Measurements from ENCODE around the gene NR2F1-AS1.
"Not testable (repeated sequence)": the region's sequence is repeated elsewhere in the genome, so short reads cannot be mapped to it uniquely, and the experiment has no call there.

Gene NR2F1-AS1

DNA sequence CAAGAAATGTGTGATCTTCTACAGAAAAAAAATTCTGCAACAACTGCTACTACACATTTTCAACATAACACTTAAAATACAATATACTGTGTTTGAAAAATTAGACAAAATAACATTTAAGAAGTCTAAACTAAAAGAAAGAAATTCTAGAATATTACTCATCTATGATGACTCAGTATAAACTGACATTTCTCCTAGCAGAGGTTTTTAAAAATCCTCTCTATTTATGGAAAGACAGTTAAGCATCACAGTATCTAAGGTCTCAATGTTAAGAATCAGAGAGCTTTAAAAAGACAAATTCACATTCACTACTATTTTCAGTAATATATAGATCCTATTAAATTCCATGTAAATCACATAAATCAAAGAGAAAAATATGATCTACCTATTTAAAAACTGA is 61.3 kb downstream of the NR2F1-AS1 start:
- no peak for DNase-seq (ENCODE audit: low read depth)

DNA sequence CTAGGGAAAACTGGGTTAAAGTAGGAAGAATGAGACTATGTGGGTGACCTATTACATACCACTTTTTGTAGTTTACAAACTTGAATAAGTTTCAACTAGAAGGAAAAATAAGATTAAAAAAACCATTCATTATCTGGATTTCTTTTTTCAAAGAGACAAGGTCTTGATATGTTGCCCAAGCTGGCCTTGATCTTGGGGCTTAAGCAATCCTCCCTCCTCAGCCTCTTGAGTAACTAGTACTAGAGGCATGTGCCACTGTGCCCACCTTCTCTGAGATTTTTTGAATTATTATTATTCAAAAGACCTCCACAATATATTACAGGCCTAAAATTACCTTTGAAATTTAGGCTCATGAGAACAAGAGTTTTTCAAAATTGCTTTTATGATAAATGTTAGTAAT is 63.2 kb downstream of the NR2F1-AS1 start:
- no peak for DNase-seq (ENCODE audit: low read depth)

GRCh38 chr5:93513298-93513697 is 67.7 kb downstream of the NR2F1-AS1 start:
- no peak for DNase-seq (ENCODE audit: low read depth)

DNA sequence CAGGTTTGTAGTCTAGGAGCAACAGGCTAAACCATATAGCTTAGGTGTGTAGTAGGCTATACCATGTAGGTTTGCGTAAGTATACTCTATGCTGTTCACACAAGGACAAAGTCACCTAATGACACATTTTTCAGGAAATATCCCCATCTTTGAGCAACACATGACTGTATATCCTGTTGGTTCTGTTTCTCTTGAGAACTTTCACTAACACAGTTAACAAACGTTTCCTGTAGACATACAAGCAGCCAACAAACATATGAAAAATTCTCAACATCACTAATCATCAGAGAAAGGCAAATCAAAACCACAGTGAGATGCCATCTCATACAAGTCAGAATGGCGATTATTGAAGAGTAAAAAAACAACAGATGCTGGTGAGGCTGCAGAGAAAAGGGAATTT is 68.2 kb downstream of the NR2F1-AS1 start:
- no peak for DNase-seq (ENCODE audit: low read depth)

- no peak for DNase-seq (ENCODE audit: low read depth)
These were observed 69.6 kb downstream of the NR2F1-AS1 start for GRCh38 chr5:93511445-93511844.

GRCh38 chr5:93510626-93511380 is 70.2 kb downstream of the NR2F1-AS1 start:
- DNase-seq (ENCODE audit: low read depth), result no peak

GRCh38 chr5:93505553-93505952 is 75.5 kb downstream of the NR2F1-AS1 start:
- DNase-seq (ENCODE audit: low read depth), result not testable (repeated sequence)

GRCh38 chr5:93503598-93504067 is 77.4 kb downstream of the NR2F1-AS1 start:
- no peak for DNase-seq (ENCODE audit: low read depth)

GRCh38 chr5:93497096-93497495 is 83.9 kb downstream of the NR2F1-AS1 start:
- DNase-seq (ENCODE audit: low read depth), result no peak

DNA sequence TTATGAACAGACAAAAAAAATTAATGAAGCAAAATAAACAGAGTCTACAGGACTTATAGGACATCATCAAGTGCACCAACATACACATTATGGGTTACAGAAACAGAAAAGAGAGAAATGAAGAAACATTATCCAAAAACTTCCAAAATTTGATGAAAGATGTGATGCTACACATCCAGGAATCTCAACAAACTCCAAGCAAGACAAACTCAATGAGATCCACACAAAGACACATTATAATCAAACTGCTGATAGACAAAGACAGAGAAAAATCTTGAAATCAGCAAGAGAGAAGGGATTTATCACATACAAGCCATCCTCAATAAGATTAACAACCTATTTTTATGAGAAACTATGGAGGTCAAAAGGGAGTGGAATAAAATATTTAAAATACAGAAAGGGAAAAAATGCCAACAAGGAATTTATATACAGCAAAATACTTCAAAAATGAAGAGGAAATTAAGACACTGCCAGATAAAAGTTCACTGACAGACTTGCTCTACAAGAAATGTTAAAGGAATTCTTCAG is 101.0 kb downstream of the NR2F1-AS1 start:
- DNase-seq (ENCODE audit: low read depth), result no peak

DNA sequence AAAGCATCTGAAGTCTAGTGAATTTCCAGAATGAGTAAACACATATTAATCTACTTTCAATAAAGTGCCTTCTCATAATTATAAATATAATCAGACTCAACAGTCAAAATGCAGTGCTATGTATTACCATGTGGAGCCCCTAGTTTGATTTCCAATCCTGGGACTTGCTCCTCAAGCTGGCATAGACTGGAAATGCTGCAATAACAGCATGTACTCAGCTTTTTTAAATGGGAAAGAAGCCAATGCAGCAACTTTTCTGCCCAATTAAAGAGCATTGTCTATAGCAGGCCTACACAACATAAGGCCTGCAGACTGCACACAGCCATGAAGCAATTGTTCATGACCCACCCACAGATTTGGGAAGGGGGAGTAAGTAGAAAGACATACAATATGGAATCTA is 103.2 kb downstream of the NR2F1-AS1 start:
- no peak for DNase-seq (ENCODE audit: low read depth)

DNA sequence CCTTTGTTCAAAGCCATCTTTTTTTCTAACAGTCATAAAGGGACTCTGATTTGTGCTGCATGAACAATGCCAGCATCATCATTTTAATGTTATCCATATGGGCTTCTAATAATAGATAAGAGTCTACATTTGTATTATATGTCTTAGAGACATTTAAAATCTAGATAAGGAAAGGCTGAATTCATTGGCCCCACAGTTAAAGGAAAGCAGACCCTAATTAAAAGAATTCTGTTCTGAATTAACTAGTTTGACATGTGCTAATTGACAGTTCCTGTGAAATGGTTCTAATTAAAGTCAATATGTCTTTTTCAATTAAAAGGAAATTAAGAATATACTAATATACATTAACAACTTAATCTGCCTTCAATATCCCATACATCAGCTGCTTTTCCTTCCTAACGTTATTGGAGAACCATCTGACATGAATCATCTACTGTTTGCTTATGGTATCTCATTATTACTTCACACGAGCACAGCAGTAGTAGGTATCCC is 104.7 kb downstream of the NR2F1-AS1 start:
- no peak for DNase-seq (ENCODE audit: low read depth)

- no peak for DNase-seq (ENCODE audit: low read depth)
These were observed 118.1 kb downstream of the NR2F1-AS1 start for GRCh38 chr5:93462916-93463315.

- DNase-seq (ENCODE audit: low read depth), result no peak
These were observed 119.3 kb downstream of the NR2F1-AS1 start for GRCh38 chr5:93461756-93462155.

DNA sequence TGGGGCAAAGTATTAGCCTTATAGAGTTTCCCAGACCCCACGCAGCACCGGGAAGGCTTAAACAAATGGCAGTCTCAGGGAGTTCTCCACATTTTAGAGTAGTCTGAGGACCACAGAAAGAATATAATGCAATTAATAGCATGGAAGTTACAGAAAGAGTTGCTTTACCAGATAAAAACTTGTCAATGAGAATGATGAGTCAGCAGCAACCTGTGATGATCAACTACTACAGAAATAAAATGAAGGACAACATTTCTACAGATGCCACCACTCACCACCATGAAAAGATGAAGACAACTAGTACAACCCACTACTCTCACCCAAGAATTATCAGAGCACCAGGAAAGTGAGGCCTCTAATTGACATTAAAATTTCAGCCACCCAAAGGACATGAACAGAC is 120.7 kb downstream of the NR2F1-AS1 start:
- DNase-seq (ENCODE audit: low read depth), result no peak

- DNase-seq (ENCODE audit: low read depth), result not testable (repeated sequence)
These were observed 124.2 kb downstream of the NR2F1-AS1 start for GRCh38 chr5:93456796-93457195.

- no peak for DNase-seq (ENCODE audit: low read depth)
These were observed 126.1 kb downstream of the NR2F1-AS1 start for GRCh38 chr5:93454896-93455295.

GRCh38 chr5:93452255-93452654 is 128.8 kb downstream of the NR2F1-AS1 start:
- no peak for DNase-seq (ENCODE audit: low read depth)

GRCh38 chr5:93438124-93438523 is 142.9 kb downstream of the NR2F1-AS1 start:
- DNase-seq (ENCODE audit: low read depth), result no peak

GRCh38 chr5:93436083-93436482 is 144.9 kb downstream of the NR2F1-AS1 start:
- no peak for DNase-seq (ENCODE audit: low read depth)

DNA sequence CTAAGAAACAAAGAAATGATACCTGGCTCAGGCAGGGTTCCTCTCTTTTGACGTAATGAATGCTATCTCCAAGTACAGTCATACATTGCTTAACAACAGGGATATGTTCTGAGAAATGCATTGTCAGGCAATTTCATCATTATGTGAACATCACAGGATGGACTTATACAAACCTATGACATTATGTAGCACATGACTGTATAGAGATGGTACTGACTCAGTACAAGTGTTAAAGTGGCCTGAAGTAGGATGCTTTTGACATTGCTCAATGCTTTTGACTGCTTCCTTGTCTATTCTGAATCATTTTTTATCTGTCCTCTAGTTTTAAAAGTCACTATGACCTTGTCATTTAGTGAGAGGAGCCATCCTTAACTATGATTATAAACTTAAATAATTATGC is 147.6 kb downstream of the NR2F1-AS1 start:
- DNase-seq (ENCODE audit: low read depth), result no peak

DNA sequence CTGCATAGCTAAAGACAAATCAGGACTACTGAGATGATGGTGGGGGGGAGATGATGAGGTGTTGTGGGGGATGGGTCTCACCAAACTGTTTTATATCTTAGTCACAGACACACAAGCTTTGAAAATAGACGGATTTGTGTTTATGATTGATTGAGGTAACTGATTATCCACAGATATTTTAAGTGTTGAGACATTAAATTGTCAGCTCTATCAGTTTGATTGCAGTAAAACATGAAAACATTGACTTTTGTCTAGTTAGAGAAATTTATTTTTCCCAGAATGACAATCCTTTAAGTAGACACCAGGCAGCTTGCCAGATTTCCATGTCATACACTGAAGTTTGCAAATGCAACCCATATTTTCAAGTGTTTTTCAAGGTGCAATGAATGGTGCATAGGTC is 149.8 kb downstream of the NR2F1-AS1 start:
- DNase-seq (ENCODE audit: low read depth), result no peak

DNA sequence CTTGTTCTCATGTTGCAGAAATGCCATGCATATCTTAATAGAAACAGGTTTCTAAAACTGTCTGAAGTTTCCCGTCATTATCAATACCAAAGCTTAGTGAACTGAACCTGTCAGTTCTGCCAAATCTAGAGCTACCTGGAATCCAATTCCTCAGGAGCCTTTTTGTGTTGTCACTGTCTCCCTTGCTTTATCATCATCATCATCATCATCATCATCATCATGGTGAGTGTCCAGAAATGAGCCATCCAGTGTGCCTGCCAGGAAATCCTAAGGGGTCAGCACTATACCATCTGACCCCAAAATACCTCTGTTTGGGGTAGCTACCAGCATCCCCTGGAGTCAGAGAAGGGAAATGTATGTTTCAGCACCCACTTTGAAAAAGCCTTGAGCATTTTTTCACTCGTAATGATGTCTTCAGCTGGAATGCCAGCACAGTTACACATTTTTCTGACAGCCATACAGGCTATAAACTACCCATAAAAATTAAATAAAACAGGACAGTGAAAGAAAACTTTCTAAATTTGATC is 150.3 kb downstream of the NR2F1-AS1 start:
- no peak for DNase-seq (ENCODE audit: low read depth)

Data from T follicular helper cell (primary cell).